SU-DHL-6 (cell line): ENCODE measurements around the gene SPATC1L.

Source experiments
- H2AFZ ChIP-seq: fragments of 200-600 bp; sonication (generic); 2 replicates; pipeline ENCODE4 v1.6.1; 2014; ENCODE audit warnings: low read depth, mild to moderate bottlenecking, moderate library complexity, mixed read lengths, antibody characterized with exemption, low read length; ENCODE audit not compliant: severe bottlenecking
- H3F3A ChIP-seq: fragments of 200-600 bp; shearing (Covaris generic); 2 replicates; pipeline ENCODE4 v1.6.0; 2016; ENCODE audit warnings: antibody characterized with exemption, mild to moderate bottlenecking; ENCODE audit not compliant: insufficient read depth
- H3K27ac ChIP-seq: fragments of 200-600 bp; sonication (generic); 2 replicates; pipeline ENCODE4 v1.5.1; 2016; ENCODE audit warnings: low read depth, mild to moderate bottlenecking, low read length, moderate library complexity, mixed read lengths
- H3K27me3 ChIP-seq: fragments of 200-600 bp; sonication (generic), shearing (Covaris generic); 2 replicates; pipeline ENCODE4 v1.6.0; 2014; ENCODE audit warnings: mild to moderate bottlenecking, low read length
- H3K36me3 ChIP-seq: fragments of 200-600 bp; sonication (generic); 2 replicates; pipeline ENCODE4 v1.6.1; 2014; ENCODE audit warnings: mild to moderate bottlenecking, low read length, mixed read lengths
- H3K4me2 ChIP-seq: fragments of 300-600, 200-600 bp; shearing (Covaris generic), sonication (generic); 2 replicates; pipeline ENCODE4 v1.6.0; 2014; ENCODE audit warnings: low read length, low read depth, mild to moderate bottlenecking; ENCODE audit not compliant: poor library complexity, severe bottlenecking
- H3K4me3 ChIP-seq: fragments of 200-600 bp; sonication (generic); 2 replicates; pipeline ENCODE4 v1.5.1; 2014; ENCODE audit warnings: antibody characterized with exemption, low read length, mild to moderate bottlenecking, mixed read lengths; ENCODE audit not compliant: insufficient read depth, poor library complexity, severe bottlenecking
- H3K79me2 ChIP-seq: fragments of 200-600 bp; sonication (generic); 2 replicates; pipeline ENCODE4 v1.6.1; 2014; ENCODE audit warnings: mild to moderate bottlenecking, low read length, moderate library complexity; ENCODE audit not compliant: insufficient read depth
- H3K9ac ChIP-seq: fragments of 200-600 bp; sonication (generic); 2 replicates; pipeline ENCODE4 v1.7.0; 2014; ENCODE audit warnings: mild to moderate bottlenecking, low read length
- H3K9me2 ChIP-seq: fragments of 200-600 bp; sonication (generic); replicated peaks from 2 replicates; pipeline ENCODE4 v1.6.1; 2014; ENCODE audit warnings: low read length; ENCODE audit not compliant: insufficient read depth
- H3K9me3 ChIP-seq: fragments of 200-600 bp; sonication (generic); 2 replicates; pipeline ENCODE4 v1.6.1; 2014; ENCODE audit warnings: low read length, mixed read lengths; ENCODE audit not compliant: insufficient read depth
- H4K20me1 ChIP-seq: fragments of 200-600 bp; sonication (generic); 2 replicates; pipeline ENCODE4 v1.6.1; 2014; ENCODE audit warnings: low read depth, mild to moderate bottlenecking, antibody characterized with exemption, low read length, moderate library complexity, mixed read lengths
- CTCF ChIP-seq: fragments of 200-600 bp; sonication (generic); IDR thresholded peaks from one replicate; pipeline ENCODE4 v1.5.1; 2017; ENCODE audit warnings: antibody characterized with exemption, mild to moderate bottlenecking, low read length, moderate library complexity; ENCODE audit not compliant: insufficient read depth, poor library complexity, severe bottlenecking
- EZH2phosphoT487 ChIP-seq: fragments of 200-600 bp; sonication (generic), shearing (Covaris generic); conservative IDR thresholded peaks from 2 replicates; pipeline ENCODE4 v1.6.1; 2018; ENCODE audit warnings: mild to moderate bottlenecking, antibody characterized with exemption, low read length, moderate library complexity, mixed read lengths

The SPATC1L gene

GRCh38 chr21:46145840-46146691 is 38.2 kb downstream of the SPATC1L start:
- Histone ChIP-seq H3K79me2 (no peaks in the 10 kb centered on the region), H3K27me3 (no peaks in the 10 kb centered on the region), H3K4me3 (no peak overlapping the region), H3K9ac (no peak overlapping the region), H2AFZ (no peak overlapping the region), H3K36me3 (no peaks in the 10 kb centered on the region), H4K20me1 (no peaks in the 10 kb centered on the region), H3K9me3 (no peaks in the 10 kb centered on the region), H3F3A (0 out of 2 replicates have a peak, but pooled peaks cover 3% of the 10 kb centered on the region), H3K9me2 (no peaks in the 10 kb centered on the region), H3K4me2 (no peak overlapping the region), H3K27ac (no peak overlapping the region)
- no peak for TF ChIP-seq EZH2phosphoT487
- TF ChIP-seq CTCF: no peak

GRCh38 chr21:46145159-46145839 is 39.0 kb downstream of the SPATC1L start:
- no peaks in the 10 kb centered on the region for H3K9me3 ChIP-seq
- H3K36me3 ChIP-seq: no peaks in the 10 kb centered on the region
- H3K4me2 ChIP-seq: no peak overlapping the region
- H4K20me1 ChIP-seq: no peaks in the 10 kb centered on the region
- no peaks in the 10 kb centered on the region for H3K79me2 ChIP-seq
- H3K9ac ChIP-seq: no peak overlapping the region
- TF ChIP-seq EZH2phosphoT487: no peak
- no peak overlapping the region for H3K27ac ChIP-seq
- H3K4me3 ChIP-seq: no peak overlapping the region
- H3K27me3 ChIP-seq: no peaks in the 10 kb centered on the region
- H3K9me2 ChIP-seq: no peaks in the 10 kb centered on the region
- H3F3A ChIP-seq: 0 out of 2 replicates have a peak, but pooled peaks cover 3% of the 10 kb centered on the region
- no peak overlapping the region for H2AFZ ChIP-seq

- Histone ChIP-seq H3K27me3 (no peaks in the 10 kb centered on the region), H3K4me3 (no peak overlapping the region), H3K9me3 (no peaks in the 10 kb centered on the region), H3K9me2 (no peaks in the 10 kb centered on the region), H3F3A (0 out of 2 replicates have a peak, but pooled peaks cover 3% of the 10 kb centered on the region), H2AFZ (no peak overlapping the region), H3K36me3 (no peaks in the 10 kb centered on the region), H4K20me1 (no peaks in the 10 kb centered on the region), H3K27ac (no peak overlapping the region), H3K9ac (no peak overlapping the region), H3K79me2 (no peaks in the 10 kb centered on the region), H3K4me2 (no peak overlapping the region)
- no peak for TF ChIP-seq EZH2phosphoT487
- TF ChIP-seq CTCF: no peak
Observed at GRCh38 chr21:46144464-46145070, 39.7 kb downstream of the SPATC1L start.
